K562 (cell line): ENCODE measurements around the gene CRIM1. TPM values are rescaled to one million over a fixed set of nuclear protein-coding genes. Genes with fewer than 3 reads are reported as not detected.

ENCODE experiments used
- ATAC-seq: fragments of 200-7000 bp; cut with Tn5 transposase; 3 replicates; pipeline ENCODE4 v1.9.1; 2020; ENCODE audit warnings: moderate library complexity
- BruUV-seq: library from RNA; stranded (reverse); fragments of 400-500 nt; replicated peaks from 2 replicates; lab custom pipeline; 2021; lab: Mats Ljungman, UMichigan
- CTCF ChIA-PET: fragments of 300-600 bp; formaldehyde crosslinking; extraction: SDS; loops from one replicate; lab custom pipeline; 2021; ENCODE audit warnings: low intra/inter-chr PET ratio; lab: Yijun Ruan, JAX
- POLR2A ChIA-PET: fragments of 300-600, 350-650 bp; sonication (Branson Sonifier 250); formaldehyde crosslinking; extraction: SDS; loops from one replicate; lab custom pipeline; 2021; ENCODE audit warnings: antibody characterized with exemption, inconsistent platforms; lab: Yijun Ruan, JAX
- DNase-seq, 4 experiments: peaks; one replicate each; pipeline versions ENCODE4 v3.0.0 to v3.0.0-alpha.2; 2011 to 2018; ENCODE audit warnings: low spot score in 3 of 4, mixed read lengths in 3 of 4; ENCODE audit errors: extremely low read depth in 1 of 4
- FAIRE-seq: peaks from 2 replicates; lab custom pipeline; 2011; peaks lifted over from hg19 to GRCh38; lab: Jason Lieb, UNC
- H2AFZ ChIP-seq: 2 replicates; pipeline ENCODE4 v1.6.0; 2011; ENCODE audit warnings: low read depth, low read length, control low read depth, inconsistent platforms
- H3K27ac ChIP-seq: fragments of 200-600 bp; 3 replicates; pipeline ENCODE4 v1.8.0; 2011; ENCODE audit warnings: low read depth, mild to moderate bottlenecking, control low read depth, inconsistent platforms, low read length, moderate library complexity, mixed read lengths; ENCODE audit errors: extremely low read depth
- H3K27me3 ChIP-seq, 2 experiments: fragments of 300-600 bp in 1 of 2; 2 replicates in 1 of 2; 3 replicates in 1 of 2; pipeline versions ENCODE4 v1.6.0 to v1.8.0; 2011; ENCODE audit warnings: inconsistent platforms in 2 of 2, low read length in 2 of 2, mild to moderate bottlenecking in 1 of 2, mixed read lengths in 1 of 2, moderate library complexity in 1 of 2; ENCODE audit not compliant: control insufficient read depth in 2 of 2, insufficient read depth in 2 of 2
- H3K36me3 ChIP-seq: fragments of 300-600 bp; 3 replicates; pipeline ENCODE4 v1.8.0; 2011; ENCODE audit warnings: mild to moderate bottlenecking, low read length, inconsistent platforms; ENCODE audit not compliant: control insufficient read depth, insufficient read depth
- H3K4me1 ChIP-seq, 2 experiments: fragments of 200-600 bp in 1 of 2; replicated peaks in 1 of 2; 2 replicates in 1 of 2; 3 replicates in 1 of 2; pipeline versions ENCODE4 v1.5.1 to v1.8.0; 2011; ENCODE audit warnings: inconsistent platforms in 2 of 2, low read length in 2 of 2, mild to moderate bottlenecking in 1 of 2, mixed read lengths in 1 of 2, moderate library complexity in 1 of 2; ENCODE audit not compliant: control insufficient read depth in 2 of 2, insufficient read depth in 2 of 2
- H3K4me2 ChIP-seq: 2 replicates; pipeline ENCODE4 v1.6.1; 2011; ENCODE audit warnings: low read length, control low read depth, inconsistent platforms, mixed read lengths; ENCODE audit not compliant: insufficient read depth
- H3K4me3 ChIP-seq: fragments of 200-600 bp; sonication (generic), shearing (Covaris generic); 2 replicates; pipeline ENCODE4 v1.5.1; 2016; ENCODE audit warnings: control low read depth, inconsistent platforms
- H3K79me2 ChIP-seq: fragments of 200-600 bp; 3 replicates; pipeline ENCODE4 v1.8.0; 2011; ENCODE audit warnings: low read length, inconsistent platforms; ENCODE audit not compliant: control insufficient read depth, insufficient read depth
- H3K9ac ChIP-seq, 2 experiments: 2 replicates each; pipeline versions ENCODE4 v1.6.0 to v1.6.1; 2011; ENCODE audit warnings: low read depth in 2 of 2, low read length in 2 of 2, control low read depth in 1 of 2, inconsistent platforms in 1 of 2, mild to moderate bottlenecking in 1 of 2, mixed read lengths in 1 of 2; ENCODE audit not compliant: insufficient read depth in 1 of 2
- H3K9me1 ChIP-seq: one replicate; pipeline ENCODE4 v1.6.0; 2011; ENCODE audit warnings: inconsistent platforms, mild to moderate bottlenecking, low read length, moderate library complexity; ENCODE audit not compliant: control insufficient read depth, insufficient read depth
- H3K9me3 ChIP-seq: replicated peaks from 2 replicates; pipeline ENCODE4 v1.5.1; 2011; ENCODE audit warnings: low read depth, low read length, inconsistent platforms; ENCODE audit not compliant: control insufficient read depth, insufficient read depth
- H4K20me1 ChIP-seq: replicated peaks from 2 replicates; pipeline ENCODE4 v1.6.1; 2011; ENCODE audit warnings: low read length, inconsistent platforms, mixed read lengths; ENCODE audit not compliant: control insufficient read depth, insufficient read depth
- JUND ChIP-seq, 2 experiments: IDR thresholded peaks; 2 replicates in 1 of 2; 3 replicates in 1 of 2; pipeline ENCODE4 v1.6.1; 2011; ENCODE audit warnings: borderline replicate concordance in 2 of 2, low read depth in 2 of 2, low read length in 2 of 2, improper control_type of control experiment in 1 of 2, missing biosample characterization in 1 of 2, missing genetic modification characterization in 1 of 2, missing genetic modification reagents in 1 of 2
- LEF1 ChIP-seq: fragments of 450-650 bp; IDR thresholded peaks from 2 replicates; pipeline ENCODE4 v1.6.1; 2016; ENCODE audit warnings: mild to moderate bottlenecking
- NFYB ChIP-seq: IDR thresholded peaks from 2 replicates; pipeline ENCODE4 v1.6.1; 2011; ENCODE audit warnings: mild to moderate bottlenecking, moderate library complexity; ENCODE audit not compliant: insufficient read length; ENCODE audit errors: extremely low read depth
- NKRF ChIP-seq: fragments of 450-650 bp; IDR thresholded peaks from 2 replicates; pipeline ENCODE4 v1.6.1; 2016; ENCODE audit warnings: borderline replicate concordance
- POLR2G ChIP-seq: fragments of 200-400 bp; formaldehyde crosslinking; IDR thresholded peaks from 2 replicates; pipeline ENCODE4 v1.6.1; 2017; ENCODE audit warnings: low read depth, mild to moderate bottlenecking, antibody characterized with exemption, low read length, moderate library complexity
- POLR3G ChIP-seq: IDR thresholded peaks from 2 replicates; pipeline ENCODE4 v1.6.1; 2011; ENCODE audit not compliant: insufficient read length, insufficient replicate concordance; ENCODE audit errors: extremely low read depth
- YBX1 ChIP-seq: fragments of 450-650 bp; IDR thresholded peaks from 2 replicates; pipeline ENCODE4 v1.7.1; 2016; ENCODE audit warnings: mild to moderate bottlenecking
- whole genome bisulfite sequencing: fragments of 100-300 bp; shearing (Covaris generic); methylation state at CpG from one replicate; pipeline ENCODE4 v1.1.6; 2016; ENCODE audit warnings: low coverage, mixed read lengths; ENCODE audit not compliant: insufficient coverage; ENCODE audit errors: missing lambda C conversion rate; 5-methylcytosine and 5-hydroxymethylcytosine counted together
- in situ Hi-C: fragments of 300-500 bp; cut with MboI; formaldehyde crosslinking; loops from 4 replicates; pipeline ENCODE4 v1.15.0; 2018; ENCODE audit warnings: inconsistent platforms, mixed read lengths
- intact Hi-C: fragments of 100-400 bp; cut with micrococcal nuclease; formaldehyde crosslinking; loops from 2 replicates; pipeline ENCODE4 v1.14.2; 2022
- polyA plus RNA-seq, 8 experiments: library from polyadenylated mRNA; depleted of rRNA in 4 of 8; stranded (reverse) in 5 of 8; unstranded in 3 of 8; fragments of >200 nt; fragmentation: Nextera tagmentation in 2 of 8; fragmentation: Illumina TruSeq in 1 of 8; extraction: Ambion mirVana in 2 of 8; extraction: Trizol in 1 of 8; gene quantifications; 2 replicates each; pipeline versions ENCODE4 v1.2.1 to v1.2.3, GENCODE V29; 2011 to 2014; ENCODE audit warnings: inconsistent platforms in 1 of 8, missing spikeins in 1 of 8
- total RNA-seq, 7 experiments: library from RNA; depleted of rRNA in 6 of 7; stranded (reverse); fragments of >200 nt in 6 of 7; fragmentation: Illumina TruSeq in 2 of 7; extraction: Trizol in 2 of 7; gene quantifications; 2 replicates each; pipeline versions ENCODE4 v1.2.1 to v1.2.3, GENCODE V29; 2011 to 2021; ENCODE audit warnings: low replicate concordance in 1 of 7
- TF ChIP-seq, protein P1 (sequence below): fragments of 250-450 bp; sonication (Bioruptor Pico); IDR thresholded peaks from 2 replicates; pipeline ENCODE4 v1.5.0; 2020; ENCODE audit warnings: mild to moderate bottlenecking, borderline replicate concordance
- TF ChIP-seq, protein P2 (sequence below): IDR thresholded peaks from 2 replicates; pipeline ENCODE4 v1.6.1; 2011; ENCODE audit warnings: borderline replicate concordance, low read depth, mild to moderate bottlenecking, moderate library complexity, low read length; ENCODE audit not compliant: insufficient read depth, poor library complexity, severe bottlenecking
- TF ChIP-seq, protein P3 (sequence below): fragments of 450-650 bp; formaldehyde crosslinking; IDR thresholded peaks from 2 replicates; pipeline ENCODE4 v1.4.0; 2022; ENCODE audit warnings: missing genetic modification characterization

Gene CRIM1
- total and polyA plus RNA-seq, 9 of the 15 experiments (the other 6 are each of a cell fraction or from before 2014, with no cell fraction given), result 0.01 to 0.36 (median 0.06) TPM; not detected in 1

GRCh38 chr2:36572054-36572718 is 216.6 kb downstream of the CRIM1 start (continued):
- TF ChIP-seq YBX1 (no peak), LEF1 (no peak), NKRF (no peak)
- TF ChIP-seq, all 486 proteins: peak for 0

GRCh38 chr2:36572719-36573059 is 217.1 kb downstream of the CRIM1 start:
- no TSS peak for BruUV-seq
- ATAC-seq (no peak), DNase-seq (no peak), FAIRE-seq (no peak)
- Histone ChIP-seq H3K4me1 (no peaks in the 10 kb centered on the region; a peak in 1 of 5 replicates), H3K9me3 (no peaks in the 10 kb centered on the region), H4K20me1 (no peaks in the 10 kb centered on the region), H3K9ac (no peak overlapping the region), H3K27me3 (no peaks in the 10 kb centered on the region), H3K79me2 (no peaks in the 10 kb centered on the region), H3K9me1 (no peaks in the 10 kb centered on the region), H3K27ac (no peak overlapping the region), H3K4me2 (no peak overlapping the region), H2AFZ (no peak overlapping the region), H3K4me3 (no peak overlapping the region), H3K36me3 (peaks cover 15% of the 10 kb centered on the region)
- intact Hi-C loops, result no loop called here
- ChIA-PET CTCF (no interaction called here), POLR2A (interaction anchor here (1.0 to 1.3 kb wide), 2 partner anchors 9 to 10 kb away, joined by 3 to 4 read pairs; no protein-coding TSS in a partner anchor)
- WGBS, result 57% methylated on average over 4 of the region's 4 CpGs
- in situ Hi-C loops, result no loop called here
- TF ChIP-seq POLR3G (no peak), NFYB (no peak), JUND (IDR thresholded peaks at IDR 0.05; ENCODE audit: borderline replicate concordance, low read depth, low read length) (no peak), JUND (tag; IDR thresholded peaks at IDR 0.05; ENCODE audit: borderline replicate concordance, low read depth, low read length) (no peak), POLR2G (no peak)
- TF ChIP-seq, protein P1, sequence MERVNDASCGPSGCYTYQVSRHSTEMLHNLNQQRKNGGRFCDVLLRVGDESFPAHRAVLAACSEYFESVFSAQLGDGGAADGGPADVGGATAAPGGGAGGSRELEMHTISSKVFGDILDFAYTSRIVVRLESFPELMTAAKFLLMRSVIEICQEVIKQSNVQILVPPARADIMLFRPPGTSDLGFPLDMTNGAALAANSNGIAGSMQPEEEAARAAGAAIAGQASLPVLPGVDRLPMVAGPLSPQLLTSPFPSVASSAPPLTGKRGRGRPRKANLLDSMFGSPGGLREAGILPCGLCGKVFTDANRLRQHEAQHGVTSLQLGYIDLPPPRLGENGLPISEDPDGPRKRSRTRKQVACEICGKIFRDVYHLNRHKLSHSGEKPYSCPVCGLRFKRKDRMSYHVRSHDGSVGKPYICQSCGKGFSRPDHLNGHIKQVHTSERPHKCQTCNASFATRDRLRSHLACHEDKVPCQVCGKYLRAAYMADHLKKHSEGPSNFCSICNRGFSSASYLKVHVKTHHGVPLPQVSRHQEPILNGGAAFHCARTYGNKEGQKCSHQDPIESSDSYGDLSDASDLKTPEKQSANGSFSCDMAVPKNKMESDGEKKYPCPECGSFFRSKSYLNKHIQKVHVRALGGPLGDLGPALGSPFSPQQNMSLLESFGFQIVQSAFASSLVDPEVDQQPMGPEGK (CRISPR knock-in tag), result no peak
- TF ChIP-seq, protein P2, sequence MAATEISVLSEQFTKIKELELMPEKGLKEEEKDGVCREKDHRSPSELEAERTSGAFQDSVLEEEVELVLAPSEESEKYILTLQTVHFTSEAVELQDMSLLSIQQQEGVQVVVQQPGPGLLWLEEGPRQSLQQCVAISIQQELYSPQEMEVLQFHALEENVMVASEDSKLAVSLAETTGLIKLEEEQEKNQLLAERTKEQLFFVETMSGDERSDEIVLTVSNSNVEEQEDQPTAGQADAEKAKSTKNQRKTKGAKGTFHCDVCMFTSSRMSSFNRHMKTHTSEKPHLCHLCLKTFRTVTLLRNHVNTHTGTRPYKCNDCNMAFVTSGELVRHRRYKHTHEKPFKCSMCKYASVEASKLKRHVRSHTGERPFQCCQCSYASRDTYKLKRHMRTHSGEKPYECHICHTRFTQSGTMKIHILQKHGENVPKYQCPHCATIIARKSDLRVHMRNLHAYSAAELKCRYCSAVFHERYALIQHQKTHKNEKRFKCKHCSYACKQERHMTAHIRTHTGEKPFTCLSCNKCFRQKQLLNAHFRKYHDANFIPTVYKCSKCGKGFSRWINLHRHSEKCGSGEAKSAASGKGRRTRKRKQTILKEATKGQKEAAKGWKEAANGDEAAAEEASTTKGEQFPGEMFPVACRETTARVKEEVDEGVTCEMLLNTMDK, result no peak
- TF ChIP-seq, protein P3, sequence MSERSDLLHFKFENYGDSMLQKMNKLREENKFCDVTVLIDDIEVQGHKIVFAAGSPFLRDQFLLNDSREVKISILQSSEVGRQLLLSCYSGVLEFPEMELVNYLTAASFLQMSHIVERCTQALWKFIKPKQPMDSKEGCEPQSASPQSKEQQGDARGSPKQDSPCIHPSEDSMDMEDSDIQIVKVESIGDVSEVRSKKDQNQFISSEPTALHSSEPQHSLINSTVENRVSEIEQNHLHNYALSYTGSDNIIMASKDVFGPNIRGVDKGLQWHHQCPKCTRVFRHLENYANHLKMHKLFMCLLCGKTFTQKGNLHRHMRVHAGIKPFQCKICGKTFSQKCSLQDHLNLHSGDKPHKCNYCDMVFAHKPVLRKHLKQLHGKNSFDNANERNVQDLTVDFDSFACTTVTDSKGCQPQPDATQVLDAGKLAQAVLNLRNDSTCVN (CRISPR knock-in tag), result no peak
